ENCODE data around the gene TAAR2. TPM values are rescaled to one million over a fixed set of nuclear protein-coding genes. Genes with fewer than 3 reads are reported as not detected.

TAAR2 gene, protein sequence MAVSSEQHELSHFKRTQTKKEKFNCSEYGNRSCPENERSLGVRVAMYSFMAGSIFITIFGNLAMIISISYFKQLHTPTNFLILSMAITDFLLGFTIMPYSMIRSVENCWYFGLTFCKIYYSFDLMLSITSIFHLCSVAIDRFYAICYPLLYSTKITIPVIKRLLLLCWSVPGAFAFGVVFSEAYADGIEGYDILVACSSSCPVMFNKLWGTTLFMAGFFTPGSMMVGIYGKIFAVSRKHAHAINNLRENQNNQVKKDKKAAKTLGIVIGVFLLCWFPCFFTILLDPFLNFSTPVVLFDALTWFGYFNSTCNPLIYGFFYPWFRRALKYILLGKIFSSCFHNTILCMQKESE
- not detected for total RNA-seq

- TF ChIP-seq EP300 (IDR thresholded peaks at IDR 0.05), result no peak
- no peak for TF ChIP-seq POLR2AphosphoS5 (IDR thresholded peaks at IDR 0.05)
- TF ChIP-seq POLR2A (IDR thresholded peaks at IDR 0.05), result no peak
- TF ChIP-seq, protein P1, sequence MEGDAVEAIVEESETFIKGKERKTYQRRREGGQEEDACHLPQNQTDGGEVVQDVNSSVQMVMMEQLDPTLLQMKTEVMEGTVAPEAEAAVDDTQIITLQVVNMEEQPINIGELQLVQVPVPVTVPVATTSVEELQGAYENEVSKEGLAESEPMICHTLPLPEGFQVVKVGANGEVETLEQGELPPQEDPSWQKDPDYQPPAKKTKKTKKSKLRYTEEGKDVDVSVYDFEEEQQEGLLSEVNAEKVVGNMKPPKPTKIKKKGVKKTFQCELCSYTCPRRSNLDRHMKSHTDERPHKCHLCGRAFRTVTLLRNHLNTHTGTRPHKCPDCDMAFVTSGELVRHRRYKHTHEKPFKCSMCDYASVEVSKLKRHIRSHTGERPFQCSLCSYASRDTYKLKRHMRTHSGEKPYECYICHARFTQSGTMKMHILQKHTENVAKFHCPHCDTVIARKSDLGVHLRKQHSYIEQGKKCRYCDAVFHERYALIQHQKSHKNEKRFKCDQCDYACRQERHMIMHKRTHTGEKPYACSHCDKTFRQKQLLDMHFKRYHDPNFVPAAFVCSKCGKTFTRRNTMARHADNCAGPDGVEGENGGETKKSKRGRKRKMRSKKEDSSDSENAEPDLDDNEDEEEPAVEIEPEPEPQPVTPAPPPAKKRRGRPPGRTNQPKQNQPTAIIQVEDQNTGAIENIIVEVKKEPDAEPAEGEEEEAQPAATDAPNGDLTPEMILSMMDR (IDR thresholded peaks at IDR 0.05), result no peak
These were observed at the start of gene TAAR2 for GRCh38 chr6:132624175-132624574. TSS of gene TAAR2 (minus strand) at chr6:132624275. CDS start at chr6:132624275, 0 bp downstream.

GRCh38 chr6:132673376-132674094, 49.5 kb upstream of the TAAR2 start:
- no peak for ATAC-seq
- H3K36me3 ChIP-seq, result no peaks in the 10 kb centered on the region
- H3K4me1 ChIP-seq, result peaks cover 0 to 6% (median 0%) of the 10 kb centered on the region in 3 donors
- no peak overlapping the region for H3K27ac ChIP-seq
- no peak for TF ChIP-seq EP300 (IDR thresholded peaks at IDR 0.05)
- TF ChIP-seq POLR2A (IDR thresholded peaks at IDR 0.05), result no peak
- no peak for TF ChIP-seq POLR2AphosphoS5 (IDR thresholded peaks at IDR 0.05)
- TF ChIP-seq, protein P1 (IDR thresholded peaks at IDR 0.05), result no peak
- no peak overlapping the region for H3K4me3 ChIP-seq
- WGBS, 2 donors (ENCODE audit: low coverage in 1 of 2), result 78 to 83% methylated on average over 8 to 10 of the region's 10 CpGs
- H3K9me3 ChIP-seq, result no peaks in the 10 kb centered on the region
- no peaks in the 10 kb centered on the region for H3K27me3 ChIP-seq

More at GRCh38 chr6:132624175-132624574, at the start of gene TAAR2:
- no peaks in the 10 kb centered on the region for H3K27me3 ChIP-seq
- no peaks in the 10 kb centered on the region for H3K36me3 ChIP-seq
- ATAC-seq, result no peak
- no peak within 1 kb of the TSS for H3K4me3 ChIP-seq
- H3K4me1 ChIP-seq, result no peaks in the 10 kb centered on the region
- peaks cover 0 to 6% (median 0%) of the 10 kb centered on the region in 3 donors for H3K9me3 ChIP-seq
- WGBS, 2 donors (ENCODE audit: low coverage in 1 of 2), result 94 to 97% methylated on average over 4 to 6 of the region's 6 CpGs
- no peak within 1 kb of the TSS for H3K27ac ChIP-seq

- TF ChIP-seq POLR2AphosphoS5 (IDR thresholded peaks at IDR 0.05) (no peak), EP300 (IDR thresholded peaks at IDR 0.05) (no peak), POLR2A (IDR thresholded peaks at IDR 0.05) (no peak)
- TF ChIP-seq, protein P1 (IDR thresholded peaks at IDR 0.05), result no peak
- H3K36me3 ChIP-seq, result no peaks in the 10 kb centered on the region
- H3K4me3 ChIP-seq, result no peak overlapping the region
- H3K9me3 ChIP-seq, result no peaks in the 10 kb centered on the region
- no peaks in the 10 kb centered on the region for H3K27me3 ChIP-seq
- WGBS, 2 donors (ENCODE audit: low coverage in 1 of 2), result 80 to 90% methylated on average over 1 of the region's 1 CpG
- H3K4me1 ChIP-seq, result peaks cover 0 to 6% (median 0%) of the 10 kb centered on the region in 3 donors
- ATAC-seq, result no peak
- no peak overlapping the region for H3K27ac ChIP-seq
These were observed 47.2 kb upstream of the TAAR2 start for GRCh38 chr6:132671295-132671694.

GRCh38 chr6:132669690-132670291, 45.7 kb upstream of the TAAR2 start:
- Histone ChIP-seq H3K4me3 (no peak overlapping the region), H3K27ac (no peak overlapping the region), H3K36me3 (no peaks in the 10 kb centered on the region), H3K9me3 (no peaks in the 10 kb centered on the region), H3K27me3 (no peaks in the 10 kb centered on the region), H3K4me1 (peaks cover 0 to 6% (median 0%) of the 10 kb centered on the region in 3 donors)
- peak; percentile 57 for ATAC-seq
- TF ChIP-seq, protein P1 (IDR thresholded peaks at IDR 0.05), result peak in 3 of 4 experiments; percentile 35 to 56 (median 53)
- TF ChIP-seq EP300 (IDR thresholded peaks at IDR 0.05), result no peak
- WGBS, 2 donors (ENCODE audit: low coverage in 1 of 2), result 0 to 9% methylated on average over 3 to 4 of the region's 4 CpGs

Data from gastroesophageal sphincter (tissue), 4 donors.